A673 (cell line): ENCODE measurements around the gene MACC1.

Experiments used
- CTCF ChIP-seq: fragments of 300-800, 200-600 bp; sonication (generic); conservative IDR thresholded peaks from 2 replicates; pipeline ENCODE4 v1.5.1; 2017; ENCODE audit warnings: low read depth, mild to moderate bottlenecking, antibody characterized with exemption, low read length, moderate library complexity, mixed read lengths
- EZH2 ChIP-seq: fragments of 200-600 bp; sonication (generic); IDR thresholded peaks from 2 replicates; pipeline ENCODE4 v1.6.1; 2017; ENCODE audit warnings: borderline replicate concordance, low read depth, mild to moderate bottlenecking, mixed read lengths, antibody characterized with exemption, low read length; ENCODE audit not compliant: poor library complexity, severe bottlenecking

DNA sequence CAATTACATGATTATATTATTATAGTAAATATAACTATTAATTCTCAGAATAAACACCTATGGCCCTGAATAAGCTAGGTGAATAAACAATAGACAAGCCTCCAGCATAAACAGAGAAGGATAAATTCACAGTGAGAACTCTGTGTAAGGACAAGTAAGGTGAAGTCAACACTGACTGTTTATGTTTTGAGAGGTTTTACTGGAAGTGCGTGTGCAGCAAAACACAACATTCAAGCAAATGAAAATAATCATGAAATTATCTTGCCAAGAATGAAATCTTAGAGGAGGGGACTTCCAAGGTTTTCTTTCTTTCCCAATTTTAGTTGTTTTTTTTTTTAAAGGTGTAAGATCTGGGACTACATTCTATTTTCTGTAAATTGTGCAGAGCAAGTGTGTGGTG, 112.5 kb downstream of the MACC1 start:
- TF ChIP-seq CTCF = no peak
- no peak for TF ChIP-seq EZH2
